K562 (cell line): Measurements from ENCODE around the gene SNRPD2. TPM values are rescaled to one million over a fixed set of nuclear protein-coding genes. Genes with fewer than 3 reads are reported as not detected.
A peak's percentile ranks its signal among the peaks of the same experiment; 100 is the strongest.

Source experiments
- AFF1 ChIP-seq, 2 experiments: fragments of 450-650 bp; IDR thresholded peaks; 2 replicates each; pipeline ENCODE4 v1.6.1; 2018; ENCODE audit warnings: mild to moderate bottlenecking in 2 of 2, low read depth in 1 of 2; ENCODE audit not compliant: partially characterized antibody in 2 of 2
- ARID4B ChIP-seq: sonication (generic); formaldehyde crosslinking; IDR thresholded peaks from 2 replicates; pipeline ENCODE4 v1.8.0; 2022; ENCODE audit warnings: mild to moderate bottlenecking, missing genetic modification reagents
- DNMT1 ChIP-seq: fragments of 450-650 bp; IDR thresholded peaks from 2 replicates; pipeline ENCODE4 v1.6.1; 2016; ENCODE audit warnings: antibody characterized with exemption, mild to moderate bottlenecking
- ELK1 ChIP-seq: sonication (generic); formaldehyde crosslinking; IDR thresholded peaks from 2 replicates; pipeline ENCODE4 v1.8.1; 2022; ENCODE audit warnings: missing genetic modification reagents
- MLLT1 ChIP-seq, 2 experiments: fragments of 450-650 bp; IDR thresholded peaks; 2 replicates each; pipeline ENCODE4 v1.6.1; 2016
- THAP7 ChIP-seq: fragments of 250-450 bp; sonication (Bioruptor Pico); IDR thresholded peaks from 2 replicates; pipeline ENCODE4 v1.5.0; 2021
- ZNF121 ChIP-seq: sonication (generic); formaldehyde crosslinking; conservative IDR thresholded peaks from 2 replicates; pipeline ENCODE4 v1.8.0; 2022; ENCODE audit warnings: missing genetic modification reagents
- ZNF395 ChIP-seq: fragments of 200-800 bp; sonication (Bioruptor generic); IDR thresholded peaks from 2 replicates; pipeline ENCODE4 v1.6.1; 2017; ENCODE audit warnings: missing genetic modification characterization, missing compliant biosample characterization
- ZNF699 ChIP-seq: fragments of 250-450 bp; sonication (Bioruptor Pico); IDR thresholded peaks from 2 replicates; pipeline ENCODE4 v1.8.0; 2021; ENCODE audit warnings: mild to moderate bottlenecking, moderate library complexity; ENCODE audit not compliant: insufficient replicate concordance
- polyA plus RNA-seq, 8 experiments: library from polyadenylated mRNA; depleted of rRNA in 4 of 8; stranded (reverse) in 5 of 8; unstranded in 3 of 8; fragments of >200 nt; fragmentation: Nextera tagmentation in 2 of 8; fragmentation: Illumina TruSeq in 1 of 8; extraction: Ambion mirVana in 2 of 8; extraction: Trizol in 1 of 8; gene quantifications; 2 replicates each; pipeline versions ENCODE4 v1.2.1 to v1.2.3, GENCODE V29; 2011 to 2014; ENCODE audit warnings: inconsistent platforms in 1 of 8, missing spikeins in 1 of 8
- total RNA-seq, 7 experiments: library from RNA; depleted of rRNA in 6 of 7; stranded (reverse); fragments of >200 nt in 6 of 7; fragmentation: Illumina TruSeq in 2 of 7; extraction: Trizol in 2 of 7; gene quantifications; 2 replicates each; pipeline versions ENCODE4 v1.2.1 to v1.2.3, GENCODE V29; 2011 to 2021; ENCODE audit warnings: low replicate concordance in 1 of 7

SNRPD2 gene
- total and polyA plus RNA-seq, 9 of the 15 experiments (the other 6 are each of a cell fraction or from before 2014, with no cell fraction given) = 728 to 4,411 (median 1,029) TPM

- 0 out of 2 replicates have a peak, but pooled peaks have one; percentile 59 for TF ChIP-seq ARID4B (CRISPR knock-in tag)
- TF ChIP-seq DNMT1 = no peak
- TF ChIP-seq AFF1 (IDR thresholded peaks at IDR 0.05; ENCODE audit: low read depth in 1 of 2, partially characterized antibody in 2 of 2) = peak; percentile 27 to 80
- no peak for TF ChIP-seq ZNF699 (CRISPR knock-in tag)
- TF ChIP-seq ZNF121 (CRISPR knock-in tag) = no peak
- TF ChIP-seq THAP7 (CRISPR knock-in tag) = no peak
- no peak for TF ChIP-seq ZNF395 (CRISPR knock-in tag)
- no peak for TF ChIP-seq ELK1 (CRISPR knock-in tag)
- peak in 1 of 2 experiments; percentile 93; a peak in 2 of 4 replicates for TF ChIP-seq MLLT1 (IDR thresholded peaks at IDR 0.05)
These were observed 46.0 kb downstream of the SNRPD2 start (continued) for GRCh38 chr19:45645631-45646344.
